HepG2 (cell line): ENCODE results near the gene ANAPC5. TPM values are rescaled to one million over a fixed set of nuclear protein-coding genes. Genes with fewer than 3 reads are reported as not detected.

Experiments used
- ATAC-seq: fragments of 200-7000 bp; cut with Tn5 transposase; 3 replicates; pipeline ENCODE4 v1.9.1; 2020; ENCODE audit warnings: mild to moderate bottlenecking, moderate library complexity
- BruUV-seq: library from RNA; stranded (reverse); fragments of 400-500 nt; replicated peaks from 2 replicates; lab custom pipeline; 2021; lab: Mats Ljungman, UMichigan
- CTCF ChIA-PET: fragments of 300-600 bp; formaldehyde crosslinking; extraction: SDS; loops from one replicate; lab custom pipeline; 2021; ENCODE audit warnings: low total read pairs, inconsistent platforms, low intra/inter-chr PET ratio; lab: Yijun Ruan, JAX
- POLR2A ChIA-PET: fragments of 350-600 bp; sonication (Branson Sonifier 250); formaldehyde crosslinking; loops from one replicate; lab custom pipeline; 2020; ENCODE audit warnings: antibody characterized with exemption, inconsistent platforms; lab: Yijun Ruan, JAX
- DNase-seq: peaks from one replicate; pipeline ENCODE4 v3.0.0-alpha.2; 2015; ENCODE audit warnings: low spot score
- FAIRE-seq: peaks from 3 replicates; lab custom pipeline; 2011; peaks lifted over from hg19 to GRCh38; lab: Jason Lieb, UNC
- H2AFZ ChIP-seq: one replicate; pipeline ENCODE4 v1.6.1; 2011; ENCODE audit warnings: low read length, inconsistent platforms
- H3K27ac ChIP-seq: fragments of 300-600 bp; 3 replicates; pipeline ENCODE4 v1.8.0; 2011; ENCODE audit warnings: mixed run types, mild to moderate bottlenecking, mixed read lengths, low read length, inconsistent platforms; ENCODE audit not compliant: insufficient read depth; ENCODE audit errors: extremely low read length
- H3K27me3 ChIP-seq, 2 experiments: fragments of 200-600 bp in 1 of 2; 2 replicates in 1 of 2; 3 replicates in 1 of 2; pipeline versions ENCODE4 v1.6.0 to v1.8.0; 2011; ENCODE audit warnings: low read length in 2 of 2, mild to moderate bottlenecking in 2 of 2, moderate library complexity in 2 of 2, inconsistent platforms in 1 of 2; ENCODE audit not compliant: insufficient read depth in 2 of 2, control insufficient read depth in 1 of 2
- H3K36me3 ChIP-seq, 2 experiments: fragments of 200-600 bp in 1 of 2; replicated peaks in 1 of 2; 2 replicates in 1 of 2; 3 replicates in 1 of 2; pipeline versions ENCODE4 v1.5.1 to v1.8.0; 2011; ENCODE audit warnings: low read length in 2 of 2, inconsistent platforms in 1 of 2; ENCODE audit not compliant: insufficient read depth in 2 of 2, control insufficient read depth in 1 of 2
- H3K4me1 ChIP-seq: 2 replicates; pipeline ENCODE4 v1.5.1; 2012; ENCODE audit warnings: low read length, inconsistent platforms; ENCODE audit not compliant: insufficient read depth
- H3K4me2 ChIP-seq: 2 replicates; pipeline ENCODE4 v1.6.0; 2011; ENCODE audit warnings: low read depth, low read length, inconsistent platforms
- H3K4me3 ChIP-seq, 3 experiments: fragments of 200-600 bp in 1 of 3; sonication (generic), shearing (Covaris generic) in 1 of 3; replicated peaks in 1 of 3; 2 replicates each; pipeline ENCODE4 v1.5.1; 2011 to 2016; ENCODE audit warnings: low read length in 3 of 3, inconsistent platforms in 2 of 3, low read depth in 2 of 3, mild to moderate bottlenecking in 2 of 3, control low read depth in 1 of 3, mixed read lengths in 1 of 3; ENCODE audit not compliant: insufficient read depth in 1 of 3
- H3K79me2 ChIP-seq: one replicate; pipeline ENCODE4 v1.6.1; 2011; ENCODE audit warnings: low read length, inconsistent platforms; ENCODE audit not compliant: insufficient read depth
- H3K9ac ChIP-seq: 2 replicates; pipeline ENCODE4 v1.6.0; 2011; ENCODE audit warnings: mild to moderate bottlenecking, low read depth, low read length, inconsistent platforms; ENCODE audit not compliant: insufficient read depth
- H3K9me3 ChIP-seq: 2 replicates; pipeline ENCODE4 v1.5.1; 2012; ENCODE audit warnings: mild to moderate bottlenecking, low read length
- H4K20me1 ChIP-seq: 2 replicates; pipeline ENCODE4 v1.6.0; 2011; ENCODE audit warnings: inconsistent platforms, mild to moderate bottlenecking, low read length, moderate library complexity; ENCODE audit not compliant: insufficient read depth
- KAT2B ChIP-seq: fragments of 150-350 bp; IDR thresholded peaks from 2 replicates; pipeline ENCODE4 v1.6.1; 2014; ENCODE audit warnings: low read depth, low read length, borderline replicate concordance
- MYNN ChIP-seq: sonication (generic); formaldehyde crosslinking; IDR thresholded peaks from 2 replicates; pipeline ENCODE4 v1.4.0; 2020; ENCODE audit warnings: mild to moderate bottlenecking, low read depth, missing genetic modification reagents
- RAD21 ChIP-seq: fragments of 450-650 bp; formaldehyde crosslinking; IDR thresholded peaks from 2 replicates; pipeline ENCODE4 v1.5.0; 2020; ENCODE audit warnings: mild to moderate bottlenecking
- RARG ChIP-seq: sonication (generic); formaldehyde crosslinking; IDR thresholded peaks from 2 replicates; pipeline ENCODE4 v1.4.0; 2020; ENCODE audit warnings: low read depth, mild to moderate bottlenecking, missing genetic modification reagents
- ZNF335 ChIP-seq: sonication (generic); formaldehyde crosslinking; IDR thresholded peaks from 2 replicates; pipeline ENCODE4 v1.4.0; 2020; ENCODE audit warnings: missing genetic modification reagents
- WGBS: methylation state at CpG from one replicate; pipeline ENCODE4 v1.1.6; 2017; ENCODE audit warnings: low lambda C conversion rate; 5-methylcytosine and 5-hydroxymethylcytosine counted together
- in situ Hi-C: cut with HindIII; loops from 2 replicates; pipeline ENCODE4 v1.10.0; 2017; ENCODE audit warnings: low pct_unique_long_range_greater_than_20kb; ENCODE audit not compliant: extremely low pct_ligation_motif_present
- intact Hi-C: fragments of 100-400 bp; cut with micrococcal nuclease; formaldehyde crosslinking; loops from one replicate; pipeline ENCODE4 v1.10.0; 2022; ENCODE audit not compliant: unreplicated experiment
- polyA plus RNA-seq, 8 experiments: library from polyadenylated mRNA; depleted of rRNA in 3 of 8; stranded (reverse) in 7 of 8; unstranded in 1 of 8; fragments of >200 nt; fragmentation: Illumina TruSeq in 4 of 8; extraction: Trizol in 4 of 8; gene quantifications; 2 replicates each; pipeline versions ENCODE4 v1.2.1 to v1.2.3, GENCODE V29; 2011 to 2016; ENCODE audit warnings: low read depth in 4 of 8, missing spikeins in 1 of 8, mixed read lengths in 1 of 8; ENCODE audit not compliant: insufficient read depth in 1 of 8
- total RNA-seq, 5 experiments: library from RNA; depleted of rRNA; stranded (reverse); fragments of >200 nt; fragmentation: Illumina TruSeq; extraction: Trizol; gene quantifications; 2 replicates each; pipeline ENCODE4 v1.2.3, GENCODE V29; 2016; ENCODE audit warnings: low read depth in 1 of 5
- TF ChIP-seq, protein P1 (sequence below): sonication (generic); formaldehyde crosslinking; IDR thresholded peaks from 2 replicates; pipeline ENCODE4 v1.5.1; 2020; ENCODE audit warnings: mild to moderate bottlenecking, missing genetic modification reagents, borderline replicate concordance
- TF ChIP-seq, protein P2 (sequence below): sonication (generic); formaldehyde crosslinking; conservative IDR thresholded peaks from 2 replicates; pipeline ENCODE4 v1.8.0; 2022; ENCODE audit warnings: mild to moderate bottlenecking, moderate library complexity, missing genetic modification reagents

The ANAPC5 gene
- total and polyA plus RNA-seq, 2 of the 13 experiments (the other 11 are each of a cell fraction or from before 2014, with no cell fraction given): 146 to 161 TPM

DNA sequence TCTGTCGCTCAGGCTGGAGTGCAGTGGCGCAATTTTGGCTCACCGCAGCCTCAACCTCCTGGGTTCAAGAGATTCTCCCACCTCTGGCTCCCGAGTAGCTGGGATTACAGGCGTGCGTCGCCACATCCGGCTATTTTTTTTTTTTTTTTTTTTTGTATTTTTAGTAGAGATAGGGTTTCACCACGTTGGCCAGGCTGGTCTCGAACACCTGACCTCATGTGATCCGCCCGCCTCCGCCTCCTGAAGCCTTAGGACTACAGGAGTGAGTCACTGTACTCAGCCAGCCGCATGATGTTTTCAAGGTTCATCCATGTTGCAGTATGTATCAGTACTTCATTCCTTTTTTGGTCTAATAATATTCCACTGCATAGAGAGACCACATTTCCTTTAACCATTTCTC is 45.3 kb upstream of the ANAPC5 start:
- 93% methylated on average over 14 of the region's 14 CpGs for WGBS

More for the DNA sequence above, 45.3 kb upstream of the ANAPC5 start:
- H3K4me3 ChIP-seq: no peak overlapping the region
- peaks cover 24% of the 10 kb centered on the region for H3K79me2 ChIP-seq
- H3K27ac ChIP-seq: no peak overlapping the region
- no TSS peak for BruUV-seq
- in situ Hi-C loops (no loop called here), intact Hi-C loops (no loop called here)
- no peaks in the 10 kb centered on the region for H3K9me3 ChIP-seq
- no peaks in the 10 kb centered on the region; the same call in 1 of the 2 replicates for H4K20me1 ChIP-seq
- TF ChIP-seq RAD21 (CRISPR knock-in tag) (no peak), MYNN (CRISPR knock-in tag) (no peak), RARG (no peak), ZNF335 (no peak), KAT2B (no peak)
- TF ChIP-seq, protein P1, sequence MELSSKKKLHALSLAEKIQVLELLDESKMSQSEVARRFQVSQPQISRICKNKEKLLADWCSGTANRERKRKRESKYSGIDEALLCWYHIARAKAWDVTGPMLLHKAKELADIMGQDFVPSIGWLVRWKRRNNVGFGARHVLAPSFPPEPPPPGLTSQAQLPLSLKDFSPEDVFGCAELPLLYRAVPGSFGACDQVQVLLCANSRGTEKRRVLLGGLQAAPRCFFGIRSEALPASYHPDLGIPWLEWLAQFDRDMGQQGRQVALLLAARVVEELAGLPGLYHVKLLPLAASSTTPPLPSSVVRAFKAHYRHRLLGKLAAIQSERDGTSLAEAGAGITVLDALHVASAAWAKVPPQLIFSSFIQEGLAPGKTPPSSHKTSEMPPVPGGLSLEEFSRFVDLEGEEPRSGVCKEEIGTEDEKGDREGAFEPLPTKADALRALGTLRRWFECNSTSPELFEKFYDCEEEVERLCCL (CRISPR knock-in tag): no peak
- TF ChIP-seq, protein P2, sequence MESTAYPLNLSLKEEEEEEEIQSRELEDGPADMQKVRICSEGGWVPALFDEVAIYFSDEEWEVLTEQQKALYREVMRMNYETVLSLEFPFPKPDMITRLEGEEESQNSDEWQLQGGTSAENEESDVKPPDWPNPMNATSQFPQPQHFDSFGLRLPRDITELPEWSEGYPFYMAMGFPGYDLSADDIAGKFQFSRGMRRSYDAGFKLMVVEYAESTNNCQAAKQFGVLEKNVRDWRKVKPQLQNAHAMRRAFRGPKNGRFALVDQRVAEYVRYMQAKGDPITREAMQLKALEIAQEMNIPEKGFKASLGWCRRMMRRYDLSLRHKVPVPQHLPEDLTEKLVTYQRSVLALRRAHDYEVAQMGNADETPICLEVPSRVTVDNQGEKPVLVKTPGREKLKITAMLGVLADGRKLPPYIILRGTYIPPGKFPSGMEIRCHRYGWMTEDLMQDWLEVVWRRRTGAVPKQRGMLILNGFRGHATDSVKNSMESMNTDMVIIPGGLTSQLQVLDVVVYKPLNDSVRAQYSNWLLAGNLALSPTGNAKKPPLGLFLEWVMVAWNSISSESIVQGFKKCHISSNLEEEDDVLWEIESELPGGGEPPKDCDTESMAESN (CRISPR knock-in tag): no peak
- H3K27me3 ChIP-seq: no peaks in the 10 kb centered on the region; a peak in 1 of 5 replicates
- peaks cover 26% of the 10 kb centered on the region for H3K4me1 ChIP-seq
- H3K36me3 ChIP-seq: no peaks in the 10 kb centered on the region; a peak in 1 of 5 replicates
- no peak for DNase-seq
- no peak for FAIRE-seq
- H2AFZ ChIP-seq: no peak overlapping the region
- no peak overlapping the region for H3K9ac ChIP-seq
- H3K4me2 ChIP-seq: no peak overlapping the region
- no peak for ATAC-seq
- POLR2A ChIA-PET: no interaction called here
- CTCF ChIA-PET: no interaction called here
